Ishikawa (cell line): Measurements from ENCODE around the gene APOBR.

Experiments used
- CEBPB ChIP-seq: IDR thresholded peaks from 2 replicates; pipeline ENCODE4 v1.6.1; 2012
- CREB1 ChIP-seq: IDR thresholded peaks from 2 replicates; pipeline ENCODE4 v1.6.1; 2012; ENCODE audit warnings: low read depth
- EGR1 ChIP-seq: IDR thresholded peaks from 2 replicates; pipeline ENCODE4 v1.6.1; 2012
- EP300 ChIP-seq: IDR thresholded peaks from 2 replicates; pipeline ENCODE4 v1.6.1; 2012; ENCODE audit warnings: borderline replicate concordance
- FOXM1 ChIP-seq: IDR thresholded peaks from 2 replicates; pipeline ENCODE4 v1.6.1; 2012; ENCODE audit warnings: low read depth, borderline replicate concordance
- MAX ChIP-seq: IDR thresholded peaks from 2 replicates; pipeline ENCODE4 v1.6.1; 2012
- NFIC ChIP-seq: IDR thresholded peaks from 2 replicates; pipeline ENCODE4 v1.6.1; 2012
- RAD21 ChIP-seq: IDR thresholded peaks from 2 replicates; pipeline ENCODE4 v1.6.1; 2012; ENCODE audit warnings: low read depth
- TAF1 ChIP-seq: IDR thresholded peaks from 2 replicates; pipeline ENCODE4 v1.6.1; 2012; ENCODE audit warnings: low read depth, mild to moderate bottlenecking
- TCF12 ChIP-seq: IDR thresholded peaks from 2 replicates; pipeline ENCODE4 v1.6.1; 2012; ENCODE audit warnings: low read depth
- TEAD4 ChIP-seq: IDR thresholded peaks from 2 replicates; pipeline ENCODE4 v1.6.1; 2012
- YY1 ChIP-seq: IDR thresholded peaks from 2 replicates; pipeline ENCODE4 v1.6.1; 2012; ENCODE audit warnings: low read depth
- ZBTB7A ChIP-seq: IDR thresholded peaks from 2 replicates; pipeline ENCODE4 v1.6.1; 2012; ENCODE audit warnings: low read depth
- TF ChIP-seq, protein P1 (sequence below): IDR thresholded peaks from 2 replicates; pipeline ENCODE4 v1.6.1; 2012
- TF ChIP-seq, protein P2 (sequence below): IDR thresholded peaks from 2 replicates; pipeline ENCODE4 v1.6.1; 2012; ENCODE audit warnings: low read depth, mild to moderate bottlenecking

Gene APOBR

DNA sequence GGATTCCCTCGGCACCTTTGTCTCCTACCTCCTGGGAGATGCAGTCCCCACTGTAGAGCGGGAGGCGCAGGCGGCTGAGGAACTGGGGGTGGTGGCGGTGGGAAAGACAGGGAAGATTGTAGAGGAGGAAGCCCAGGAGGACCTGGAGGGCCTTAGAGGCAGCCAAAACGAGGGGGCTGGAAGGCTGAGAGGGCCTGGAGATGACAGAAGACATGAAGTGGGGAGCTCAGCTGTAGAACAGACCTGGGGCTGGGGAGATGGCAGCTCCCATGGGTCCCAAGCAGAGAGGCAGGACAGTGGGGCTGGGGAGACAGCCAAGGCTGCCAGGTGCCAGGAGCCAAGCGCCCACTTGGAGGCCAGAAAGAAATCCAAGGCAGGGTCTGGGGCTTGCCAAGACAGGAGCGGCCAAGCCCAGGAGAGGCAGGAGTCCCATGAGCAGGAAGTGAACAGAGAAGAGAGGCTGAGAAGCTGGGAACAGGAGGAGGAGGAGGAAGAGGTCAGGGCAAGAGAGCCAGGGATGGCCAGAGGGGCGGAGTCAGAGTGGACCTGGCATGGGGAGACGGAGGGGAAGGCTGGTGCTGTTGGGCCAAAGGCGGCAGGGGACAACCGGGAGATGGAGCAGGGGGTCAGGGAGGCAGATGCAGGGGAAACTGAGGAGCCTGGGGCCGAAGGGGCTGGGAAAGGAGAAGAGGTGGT, 803 bp downstream of the APOBR start:
- TF ChIP-seq, protein P1, sequence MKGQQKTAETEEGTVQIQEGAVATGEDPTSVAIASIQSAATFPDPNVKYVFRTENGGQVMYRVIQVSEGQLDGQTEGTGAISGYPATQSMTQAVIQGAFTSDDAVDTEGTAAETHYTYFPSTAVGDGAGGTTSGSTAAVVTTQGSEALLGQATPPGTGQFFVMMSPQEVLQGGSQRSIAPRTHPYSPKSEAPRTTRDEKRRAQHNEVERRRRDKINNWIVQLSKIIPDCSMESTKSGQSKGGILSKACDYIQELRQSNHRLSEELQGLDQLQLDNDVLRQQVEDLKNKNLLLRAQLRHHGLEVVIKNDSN, result no peak
- no peak for TF ChIP-seq CEBPB
- TF ChIP-seq MAX, result no peak
- TF ChIP-seq ZBTB7A, result no peak

GRCh38 chr16:28495795-28496749, 1.6 kb downstream of the APOBR start:
- TF ChIP-seq FOXM1, result no peak
- TF ChIP-seq MAX, result no peak
- no peak for TF ChIP-seq EGR1
- TF ChIP-seq, protein P2, sequence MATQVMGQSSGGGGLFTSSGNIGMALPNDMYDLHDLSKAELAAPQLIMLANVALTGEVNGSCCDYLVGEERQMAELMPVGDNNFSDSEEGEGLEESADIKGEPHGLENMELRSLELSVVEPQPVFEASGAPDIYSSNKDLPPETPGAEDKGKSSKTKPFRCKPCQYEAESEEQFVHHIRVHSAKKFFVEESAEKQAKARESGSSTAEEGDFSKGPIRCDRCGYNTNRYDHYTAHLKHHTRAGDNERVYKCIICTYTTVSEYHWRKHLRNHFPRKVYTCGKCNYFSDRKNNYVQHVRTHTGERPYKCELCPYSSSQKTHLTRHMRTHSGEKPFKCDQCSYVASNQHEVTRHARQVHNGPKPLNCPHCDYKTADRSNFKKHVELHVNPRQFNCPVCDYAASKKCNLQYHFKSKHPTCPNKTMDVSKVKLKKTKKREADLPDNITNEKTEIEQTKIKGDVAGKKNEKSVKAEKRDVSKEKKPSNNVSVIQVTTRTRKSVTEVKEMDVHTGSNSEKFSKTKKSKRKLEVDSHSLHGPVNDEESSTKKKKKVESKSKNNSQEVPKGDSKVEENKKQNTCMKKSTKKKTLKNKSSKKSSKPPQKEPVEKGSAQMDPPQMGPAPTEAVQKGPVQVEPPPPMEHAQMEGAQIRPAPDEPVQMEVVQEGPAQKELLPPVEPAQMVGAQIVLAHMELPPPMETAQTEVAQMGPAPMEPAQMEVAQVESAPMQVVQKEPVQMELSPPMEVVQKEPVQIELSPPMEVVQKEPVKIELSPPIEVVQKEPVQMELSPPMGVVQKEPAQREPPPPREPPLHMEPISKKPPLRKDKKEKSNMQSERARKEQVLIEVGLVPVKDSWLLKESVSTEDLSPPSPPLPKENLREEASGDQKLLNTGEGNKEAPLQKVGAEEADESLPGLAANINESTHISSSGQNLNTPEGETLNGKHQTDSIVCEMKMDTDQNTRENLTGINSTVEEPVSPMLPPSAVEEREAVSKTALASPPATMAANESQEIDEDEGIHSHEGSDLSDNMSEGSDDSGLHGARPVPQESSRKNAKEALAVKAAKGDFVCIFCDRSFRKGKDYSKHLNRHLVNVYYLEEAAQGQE, result no peak
- TF ChIP-seq ZBTB7A, result no peak
- no peak for TF ChIP-seq TCF12
- TF ChIP-seq, protein P1, result no peak
- TF ChIP-seq RAD21, result no peak
- no peak for TF ChIP-seq EP300

- TF ChIP-seq EGR1, result no peak
- no peak for TF ChIP-seq CREB1
- no peak for TF ChIP-seq TCF12
- no peak for TF ChIP-seq CEBPB
- no peak for TF ChIP-seq YY1
- TF ChIP-seq, protein P2, result no peak
- TF ChIP-seq TAF1, result no peak
- TF ChIP-seq RAD21, result no peak
- TF ChIP-seq, protein P1, result no peak
- no peak for TF ChIP-seq EP300
Observed at GRCh38 chr16:28496844-28497243, 2.4 kb downstream of the APOBR start.

DNA sequence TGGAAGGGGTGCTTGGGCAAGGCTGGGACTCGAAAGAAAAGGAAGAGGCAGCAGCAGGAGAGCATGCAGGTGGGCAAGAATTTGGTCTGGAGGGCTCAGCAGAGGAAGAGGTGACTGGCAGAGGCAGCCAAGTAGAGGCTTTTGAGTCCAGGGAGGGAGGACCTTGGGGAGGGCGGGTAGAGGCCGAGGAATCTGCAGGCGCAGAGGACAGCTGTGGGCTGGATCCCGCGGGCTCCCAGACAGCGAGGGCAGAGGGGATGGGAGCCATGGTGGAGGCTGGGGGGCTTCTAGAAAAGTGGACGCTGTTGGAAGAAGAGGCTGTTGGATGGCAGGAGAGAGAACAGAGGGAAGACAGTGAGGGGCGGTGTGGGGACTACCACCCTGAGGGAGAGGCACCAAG, 2.9 kb downstream of the APOBR start:
- TF ChIP-seq RAD21, result no peak
- TF ChIP-seq FOXM1, result no peak
- no peak for TF ChIP-seq CEBPB
- TF ChIP-seq TAF1, result no peak
- no peak for TF ChIP-seq NFIC
- no peak for TF ChIP-seq TCF12
- TF ChIP-seq, protein P2, result no peak
- TF ChIP-seq YY1, result no peak
- no peak for TF ChIP-seq MAX
- no peak for TF ChIP-seq ZBTB7A
- no peak for TF ChIP-seq EP300
- TF ChIP-seq TEAD4, result no peak
